HG03342 (cell line): ENCODE results near the gene TRAM2.

Experiments
- ATAC-seq: cut with Tn5 transposase; IDR thresholded peaks from one replicate; pipeline ENCODE4 v1.9.1; 2021; ENCODE audit warnings: mild to moderate bottlenecking, moderate library complexity; ENCODE audit not compliant: unreplicated experiment

The TRAM2 gene

GRCh38 chr6:52577022-52577777, at the start of gene TRAM2:
TSS of gene TRAM2 (minus strand) at chr6:52577060. CDS start at chr6:52576915, 145 bp downstream.
- peak; percentile 52 for ATAC-seq

- ATAC-seq, result no peak
Measured at GRCh38 chr6:52622810-52623209, 46.0 kb upstream of the TRAM2 start.

- ATAC-seq, result no peak
Measured at GRCh38 chr6:52621631-52622030, 44.8 kb upstream of the TRAM2 start.

- no peak for ATAC-seq
Measured at GRCh38 chr6:52620906-52621190, 44.0 kb upstream of the TRAM2 start.

DNA sequence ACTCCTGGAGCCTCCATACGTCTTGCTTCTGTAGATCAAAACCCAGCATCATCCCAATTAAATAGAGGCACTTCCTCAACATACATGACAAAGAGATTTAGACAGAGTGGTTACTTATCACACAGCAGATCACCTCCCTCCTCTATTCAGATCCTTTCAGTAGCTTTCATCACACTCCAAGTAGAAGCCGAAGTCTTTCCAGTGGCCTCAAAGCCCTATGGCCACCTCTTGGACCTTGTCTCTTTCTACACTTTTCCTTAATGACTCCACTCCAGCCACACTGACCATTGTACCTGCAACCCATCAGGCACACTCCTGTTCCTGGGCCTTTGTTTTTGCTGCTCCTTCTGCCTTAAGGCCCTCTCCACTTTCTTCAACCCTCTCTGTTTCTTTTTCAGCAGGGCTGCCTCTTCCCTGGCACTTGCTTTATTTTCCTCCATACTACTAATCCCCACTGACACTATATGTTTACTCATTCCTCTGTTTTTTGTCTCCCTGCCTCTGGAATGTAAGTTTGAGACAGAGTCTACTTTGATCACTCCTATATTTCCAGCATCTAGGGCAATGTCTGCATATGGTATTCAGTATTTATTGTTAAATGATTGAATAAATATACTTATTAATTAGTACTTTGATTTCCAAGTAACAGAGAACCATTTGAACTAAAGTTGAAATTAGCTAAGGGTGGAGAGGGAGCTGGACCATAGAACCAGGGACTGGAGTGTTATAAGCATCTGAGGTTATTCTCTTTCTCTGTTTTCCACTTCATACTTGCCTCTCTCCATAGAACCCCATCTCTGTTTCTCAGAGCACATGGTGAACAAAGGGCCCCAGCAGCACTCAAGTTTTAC, 43.4 kb upstream of the TRAM2 start:
- no peak for ATAC-seq

DNA sequence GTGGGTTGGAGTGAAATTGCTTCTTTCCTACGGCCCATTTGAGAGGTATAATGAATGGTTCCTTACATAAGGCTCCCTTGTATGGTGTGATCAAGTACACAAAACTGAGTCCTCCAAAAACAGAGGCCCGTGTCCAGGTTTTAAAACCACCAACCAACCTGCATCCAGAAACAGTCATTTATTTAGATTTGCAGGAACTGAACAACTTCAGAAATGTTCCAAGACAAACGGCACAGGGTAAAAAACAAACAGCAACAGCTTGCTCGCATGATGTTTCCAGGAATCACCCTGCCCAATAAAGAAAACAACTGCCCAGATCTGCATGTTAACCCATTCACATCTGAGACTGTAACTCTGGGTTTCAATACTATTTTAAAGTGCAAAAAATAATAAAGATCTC, 40.2 kb upstream of the TRAM2 start:
- no peak for ATAC-seq

GRCh38 chr6:52616059-52616690, 39.3 kb upstream of the TRAM2 start:
- ATAC-seq, result no peak

DNA sequence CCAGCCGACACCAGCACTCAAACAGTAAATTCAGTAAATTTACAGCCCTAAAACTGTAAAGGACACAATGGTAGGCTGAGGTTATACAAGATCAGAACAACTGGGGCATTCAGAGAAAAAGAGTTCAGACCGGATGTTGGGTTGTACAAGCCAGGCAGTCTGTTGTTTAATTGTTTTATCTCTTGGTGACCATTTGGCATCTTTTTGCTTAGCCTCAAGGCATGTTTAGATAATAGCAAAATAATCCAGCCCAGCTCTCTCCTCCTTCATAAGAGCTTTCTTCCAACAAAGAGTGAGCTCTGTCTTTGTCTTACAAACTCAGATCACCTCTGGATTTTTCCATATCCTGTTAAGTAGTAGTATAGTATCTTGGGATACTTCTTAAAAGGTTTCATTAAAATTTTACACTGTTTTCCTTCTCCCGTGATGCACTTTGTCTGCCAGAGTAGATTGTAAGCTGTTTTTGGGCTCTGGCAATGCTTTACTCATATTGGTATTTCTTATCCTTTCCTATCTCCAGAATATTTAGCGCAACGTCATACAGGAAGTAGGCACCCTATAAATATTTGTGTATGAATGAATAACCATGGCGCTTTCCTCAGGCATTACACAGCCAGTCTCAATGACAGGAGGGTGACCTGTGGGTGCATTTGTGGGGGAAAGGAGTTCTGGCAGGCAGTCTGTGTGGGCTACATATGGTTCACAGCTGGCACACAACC, 35.6 kb upstream of the TRAM2 start:
- ATAC-seq, result no peak

DNA sequence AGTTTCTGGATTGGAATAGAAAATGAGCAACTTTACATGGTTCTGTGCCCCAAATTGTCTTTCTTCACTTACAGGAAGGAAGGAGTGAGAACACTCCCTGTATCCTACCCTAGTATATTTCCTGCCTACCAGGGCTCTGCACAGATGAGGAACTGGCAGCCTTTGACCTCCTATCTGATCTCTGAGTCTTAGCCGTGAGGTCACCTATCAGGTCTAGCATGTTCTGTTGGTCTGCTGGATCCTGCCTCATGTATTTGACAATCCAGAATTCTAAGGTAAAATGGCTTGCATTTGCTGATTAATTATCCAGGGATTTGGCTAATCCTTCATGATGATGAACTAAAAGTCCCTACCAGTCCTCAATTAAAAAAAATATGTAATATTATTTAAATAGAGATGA, 35.0 kb upstream of the TRAM2 start:
- no peak for ATAC-seq

- ATAC-seq, result no peak
Measured at GRCh38 chr6:52610745-52611355, 34.0 kb upstream of the TRAM2 start.

- no peak for ATAC-seq
Measured at GRCh38 chr6:52610011-52610410, 33.2 kb upstream of the TRAM2 start.

GRCh38 chr6:52605610-52606185, 28.8 kb upstream of the TRAM2 start:
- no peak for ATAC-seq

GRCh38 chr6:52603000-52603795, 26.3 kb upstream of the TRAM2 start:
- no peak for ATAC-seq

DNA sequence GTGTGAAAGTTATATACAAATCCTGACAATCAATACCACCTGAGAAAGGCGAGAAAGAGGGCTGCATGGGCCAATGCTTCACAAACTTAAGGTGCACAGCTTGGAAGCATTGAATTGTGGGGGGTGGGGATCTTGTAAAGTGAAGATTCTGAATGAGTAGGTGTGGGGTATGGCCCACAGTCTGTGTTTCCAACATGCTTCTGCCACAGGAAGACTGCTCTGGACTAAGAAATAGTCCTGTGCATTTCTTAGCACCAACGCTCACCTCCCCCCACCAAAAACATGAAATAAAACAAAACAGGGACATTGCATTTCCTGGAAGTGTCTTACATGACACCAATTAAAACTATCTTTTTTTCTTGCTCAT, 21.9 kb upstream of the TRAM2 start:
- no peak for ATAC-seq

DNA sequence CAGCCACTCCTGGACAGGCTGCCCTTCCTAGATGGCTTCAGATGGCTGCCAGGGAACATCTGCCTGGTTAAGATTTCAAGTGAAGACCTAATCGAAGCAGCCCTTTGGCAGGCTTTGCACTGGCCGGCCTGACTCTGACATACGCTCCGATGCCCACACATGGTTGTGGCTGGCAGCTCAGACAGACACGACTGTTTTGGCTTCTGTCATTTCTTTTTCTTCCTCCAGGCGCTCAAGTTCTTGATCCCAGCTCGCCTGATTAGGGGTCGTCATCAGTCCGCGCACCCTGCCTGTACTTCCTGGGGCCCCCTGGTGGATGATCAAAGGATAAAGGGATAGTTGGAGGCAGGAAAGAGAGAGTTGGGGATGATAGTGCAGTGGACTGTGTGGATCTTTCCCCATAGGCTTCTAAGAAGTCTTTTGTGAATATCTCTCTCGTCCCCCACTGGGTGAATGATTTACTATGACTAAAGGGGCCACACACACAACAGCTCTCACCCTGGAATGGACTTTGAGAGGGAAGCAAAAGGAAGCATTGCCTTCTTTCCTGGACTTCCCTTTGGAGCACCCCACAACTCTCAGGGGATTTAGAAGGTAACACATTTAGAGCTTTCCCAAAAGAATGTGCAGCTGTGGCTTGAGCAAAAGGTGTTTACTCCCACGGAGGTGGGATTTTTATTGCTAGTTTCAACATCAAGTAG, 21.4 kb upstream of the TRAM2 start:
- peak; percentile 31 for ATAC-seq

DNA sequence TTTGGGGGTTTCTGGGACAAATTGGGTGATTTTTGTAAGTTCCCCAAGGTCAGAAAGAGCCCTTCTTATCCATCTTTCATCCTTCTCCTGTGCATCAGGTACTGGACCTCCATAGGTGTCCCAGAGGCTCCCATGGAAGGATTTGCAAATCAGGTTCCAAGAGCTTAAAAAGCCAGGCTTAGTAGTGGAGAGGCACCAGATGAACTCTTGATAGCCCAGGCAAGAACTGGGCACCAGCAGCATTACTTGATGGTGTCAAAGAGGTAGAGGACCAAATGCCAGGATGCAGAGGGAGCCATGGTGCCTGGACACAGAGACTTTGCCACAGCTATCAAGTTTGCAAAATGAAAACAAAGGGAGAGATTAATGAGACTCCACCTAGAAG, 20.9 kb upstream of the TRAM2 start:
- ATAC-seq, result no peak

- ATAC-seq, result no peak
Measured at GRCh38 chr6:52596371-52597028, 19.6 kb upstream of the TRAM2 start.

- ATAC-seq, result peak; percentile 79
Measured at GRCh38 chr6:52595796-52596130, 18.9 kb upstream of the TRAM2 start.
